ENCODE data around the gene TUFM. TPM values are rescaled to one million over a fixed set of nuclear protein-coding genes. Genes with fewer than 3 reads are reported as not detected.
"Not testable (repeated sequence)": the region's sequence is repeated elsewhere in the genome, so short reads cannot be mapped to it uniquely, and the experiment has no call there.

The TUFM gene
- total RNA-seq, 1 experiment from 2014 or later, result 296 TPM

GRCh38 chr16:28822520-28823290 lies 23.4 kb downstream of the TUFM start, which contains the start of gene ATXN2L (continued):
- TF ChIP-seq ZNF512 (CRISPR knock-in tag; IDR thresholded peaks at IDR 0.05; ENCODE audit: borderline replicate concordance), result no peak
- TF ChIP-seq JAZF1 (CRISPR knock-in tag; IDR thresholded peaks at IDR 0.05), result no peak
- TF ChIP-seq FOXP4 (CRISPR knock-in tag; IDR thresholded peaks at IDR 0.05), result peak; percentile 58
- TF ChIP-seq GTF2I (CRISPR knock-in tag; conservative IDR thresholded peaks at IDR 0.05), result no peak
- no peak for TF ChIP-seq CTCF (IDR thresholded peaks at IDR 0.05)
- TF ChIP-seq MXD4 (CRISPR knock-in tag; IDR thresholded peaks at IDR 0.05; ENCODE audit: borderline replicate concordance), result no peak
- TF ChIP-seq ZNF317 (CRISPR knock-in tag; IDR thresholded peaks at IDR 0.05; ENCODE audit: borderline replicate concordance, low read depth), result no peak
- no peak for TF ChIP-seq NR1H2 (CRISPR knock-in tag; IDR thresholded peaks at IDR 0.05)
- TF ChIP-seq NFE2L1 (CRISPR knock-in tag; IDR thresholded peaks at IDR 0.05), result peak; percentile 77
- peak; percentile 81; the same call in 1 of the 2 replicates for TF ChIP-seq E2F5 (CRISPR knock-in tag; IDR thresholded peaks at IDR 0.05)
- 0 out of 2 replicates have a peak, but pooled peaks have one; percentile 25 for TF ChIP-seq ZNF281 (CRISPR knock-in tag; IDR thresholded peaks at IDR 0.05)
- TF ChIP-seq HMGA2 (CRISPR knock-in tag; IDR thresholded peaks at IDR 0.05), result no peak

- Mint-ChIP-seq H3K4me1 (peaks cover 31% of the 10 kb centered on the region), H3K9me3 (no peaks in the 10 kb centered on the region), H3K36me3 (peaks cover 32% of the 10 kb centered on the region), H3K27ac (peak overlapping the region; percentile 89), H3K27me3 (ENCODE audit: low read depth) (no peaks in the 10 kb centered on the region), H3K4me3 (peak overlapping the region; percentile 74)
- POLR2A ChIA-PET, result interaction anchor here (0.5 to 1.7 kb wide), 4 partner anchors 10 to 1834 kb away, joined by 3 to 7 read pairs (median 5); partner anchors contain the start of genes SH2B1 and TUFM
- TF ChIP-seq SOX15 (CRISPR knock-in tag; IDR thresholded peaks at IDR 0.05) (no peak), ZMAT4 (CRISPR knock-in tag; IDR thresholded peaks at IDR 0.05) (peak; percentile 35; the same call in 1 of the 2 replicates)
- ATAC-seq (no peak), DNase-seq (ENCODE audit: low spot score) (no peak)
- CTCF ChIA-PET, result interaction anchor here (1.1 to 2.1 kb wide), 3 partner anchors 10 to 124 kb away, joined by 3 to 8 read pairs (median 5); no protein-coding TSS in a partner anchor
These were observed 24.2 kb downstream of the TUFM start for GRCh38 chr16:28821874-28822519.

GRCh38 chr16:28820546-28820945 lies 25.6 kb downstream of the TUFM start:
- H3K27me3 Mint-ChIP-seq (ENCODE audit: low read depth); CTCF ChIA-PET; DNase-seq (ENCODE audit: low spot score); ATAC-seq; H3K9me3 Mint-ChIP-seq: not testable (repeated sequence)
- H3K4me1 Mint-ChIP-seq, result peaks cover 26% of the 10 kb centered on the region
- POLR2A ChIA-PET, result interaction anchor here (1.3 kb wide), 1 partner anchor 55 kb away, joined by 3 read pairs; no protein-coding TSS in a partner anchor
- peak overlapping the region; percentile 71; the same call in 1 of the 2 replicates for H3K27ac Mint-ChIP-seq
- H3K4me3 Mint-ChIP-seq, result peak overlapping the region; percentile 74; the same call in 1 of the 2 replicates
- H3K36me3 Mint-ChIP-seq, result peaks cover 17% of the 10 kb centered on the region

Data from WTC11 (cell line).